ENCODE results near the gene HPCAL1.

DNA sequence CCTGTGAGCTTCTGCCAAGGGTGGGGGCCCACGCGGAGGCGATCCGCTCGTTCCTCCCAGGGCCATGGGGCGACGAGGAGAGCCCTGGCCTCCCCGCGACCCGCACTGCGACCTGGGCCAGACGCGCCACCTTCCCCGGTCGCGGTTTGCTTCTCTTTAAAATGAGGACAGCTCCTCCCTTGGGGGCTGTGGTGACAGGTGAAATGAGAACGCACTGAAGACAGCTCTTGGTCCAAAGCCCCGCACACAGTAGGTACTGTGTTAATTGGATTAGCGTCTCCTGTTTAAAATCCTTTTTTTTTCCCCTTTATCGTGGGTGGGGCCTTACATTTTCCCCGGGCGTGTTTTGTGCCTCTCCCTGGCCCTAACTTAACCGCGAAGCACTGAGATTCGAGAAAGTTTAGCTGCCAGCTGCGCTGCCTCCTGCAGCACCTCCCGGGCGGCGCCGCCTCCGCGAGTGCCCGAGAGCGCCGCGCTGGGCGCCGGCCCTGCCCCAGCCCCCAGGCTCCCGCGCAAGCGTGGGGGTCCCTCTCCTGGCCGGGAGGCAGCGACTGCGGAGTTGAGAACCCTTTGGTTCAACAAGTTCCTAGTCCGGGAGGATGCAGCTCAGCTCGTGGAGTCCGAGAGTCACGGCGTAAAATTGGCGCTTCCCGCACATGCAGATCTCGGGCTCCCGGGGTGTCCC is 1.1 kb downstream of the HPCAL1 start:
- TF ChIP-seq POLR2A (IDR thresholded peaks at IDR 0.05; ENCODE audit: low read depth) (no peak), POLR2AphosphoS5 (IDR thresholded peaks at IDR 0.05) (no peak), EP300 (IDR thresholded peaks at IDR 0.05) (no peak)
- TF ChIP-seq, protein P1, sequence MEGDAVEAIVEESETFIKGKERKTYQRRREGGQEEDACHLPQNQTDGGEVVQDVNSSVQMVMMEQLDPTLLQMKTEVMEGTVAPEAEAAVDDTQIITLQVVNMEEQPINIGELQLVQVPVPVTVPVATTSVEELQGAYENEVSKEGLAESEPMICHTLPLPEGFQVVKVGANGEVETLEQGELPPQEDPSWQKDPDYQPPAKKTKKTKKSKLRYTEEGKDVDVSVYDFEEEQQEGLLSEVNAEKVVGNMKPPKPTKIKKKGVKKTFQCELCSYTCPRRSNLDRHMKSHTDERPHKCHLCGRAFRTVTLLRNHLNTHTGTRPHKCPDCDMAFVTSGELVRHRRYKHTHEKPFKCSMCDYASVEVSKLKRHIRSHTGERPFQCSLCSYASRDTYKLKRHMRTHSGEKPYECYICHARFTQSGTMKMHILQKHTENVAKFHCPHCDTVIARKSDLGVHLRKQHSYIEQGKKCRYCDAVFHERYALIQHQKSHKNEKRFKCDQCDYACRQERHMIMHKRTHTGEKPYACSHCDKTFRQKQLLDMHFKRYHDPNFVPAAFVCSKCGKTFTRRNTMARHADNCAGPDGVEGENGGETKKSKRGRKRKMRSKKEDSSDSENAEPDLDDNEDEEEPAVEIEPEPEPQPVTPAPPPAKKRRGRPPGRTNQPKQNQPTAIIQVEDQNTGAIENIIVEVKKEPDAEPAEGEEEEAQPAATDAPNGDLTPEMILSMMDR (IDR thresholded peaks at IDR 0.05): peak in 1 of 3 experiments; percentile 21
